Thyroid gland (tissue), 4 donors: ENCODE data around the gene SNX8.

Source experiments
- POLR2A ChIP-seq, 2 donors: fragments of 450-650 bp; IDR thresholded peaks; one replicate each; pipeline ENCODE4 v1.6.1; 2017; ENCODE audit warnings: antibody characterized with exemption in 2 of 2, mild to moderate bottlenecking in 2 of 2, moderate library complexity in 1 of 2
- TF ChIP-seq, protein P1 (sequence below), 6 experiments: fragments of 200-600 bp in 3 of 6; fragments of 450-650 bp in 3 of 6; sonication (generic) in 3 of 6; IDR thresholded peaks; one replicate each; pipeline ENCODE4 v1.5.1; 2016 to 2019; ENCODE audit warnings: antibody characterized with exemption in 6 of 6, mild to moderate bottlenecking in 2 of 6, inconsistent platforms in 1 of 6, moderate library complexity in 1 of 6

DNA sequence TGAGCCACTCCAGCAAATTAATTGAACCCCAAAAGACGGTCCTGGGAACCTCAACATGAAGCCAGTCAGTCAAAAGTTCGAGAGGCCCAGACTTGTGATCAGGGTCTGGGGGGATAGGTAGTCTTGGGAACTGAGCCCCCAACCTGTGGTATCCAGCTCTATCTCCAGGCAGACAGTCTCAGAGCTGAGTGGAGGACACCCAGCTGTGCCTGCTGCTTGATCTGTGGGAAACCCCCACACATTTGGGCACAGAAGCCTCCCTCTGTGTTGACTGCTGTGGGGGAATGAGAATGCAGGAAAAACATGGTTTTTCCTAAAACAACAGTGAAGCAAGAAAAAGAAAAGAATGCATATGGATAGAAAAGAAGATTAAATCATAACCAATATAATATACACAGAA, 16.3 kb upstream of the SNX8 start:
- TF ChIP-seq, protein P1, sequence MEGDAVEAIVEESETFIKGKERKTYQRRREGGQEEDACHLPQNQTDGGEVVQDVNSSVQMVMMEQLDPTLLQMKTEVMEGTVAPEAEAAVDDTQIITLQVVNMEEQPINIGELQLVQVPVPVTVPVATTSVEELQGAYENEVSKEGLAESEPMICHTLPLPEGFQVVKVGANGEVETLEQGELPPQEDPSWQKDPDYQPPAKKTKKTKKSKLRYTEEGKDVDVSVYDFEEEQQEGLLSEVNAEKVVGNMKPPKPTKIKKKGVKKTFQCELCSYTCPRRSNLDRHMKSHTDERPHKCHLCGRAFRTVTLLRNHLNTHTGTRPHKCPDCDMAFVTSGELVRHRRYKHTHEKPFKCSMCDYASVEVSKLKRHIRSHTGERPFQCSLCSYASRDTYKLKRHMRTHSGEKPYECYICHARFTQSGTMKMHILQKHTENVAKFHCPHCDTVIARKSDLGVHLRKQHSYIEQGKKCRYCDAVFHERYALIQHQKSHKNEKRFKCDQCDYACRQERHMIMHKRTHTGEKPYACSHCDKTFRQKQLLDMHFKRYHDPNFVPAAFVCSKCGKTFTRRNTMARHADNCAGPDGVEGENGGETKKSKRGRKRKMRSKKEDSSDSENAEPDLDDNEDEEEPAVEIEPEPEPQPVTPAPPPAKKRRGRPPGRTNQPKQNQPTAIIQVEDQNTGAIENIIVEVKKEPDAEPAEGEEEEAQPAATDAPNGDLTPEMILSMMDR (IDR thresholded peaks at IDR 0.05), result no peak
- no peak for TF ChIP-seq POLR2A (IDR thresholded peaks at IDR 0.05)
